Neural cell (in vitro differentiated cells): ENCODE measurements around the gene G2E3. TPM values are rescaled to one million over a fixed set of nuclear protein-coding genes. Genes with fewer than 3 reads are reported as not detected.

Source experiments
- H2AFZ ChIP-seq: fragments of 200-600, 300-800 bp; sonication (generic), shearing (Covaris generic); 2 replicates; pipeline ENCODE4 v1.6.0; 2014; ENCODE audit warnings: low read depth, mild to moderate bottlenecking, antibody characterized with exemption, low read length, moderate library complexity
- H3F3A ChIP-seq: fragments of 200-600 bp; shearing (Covaris generic); 2 replicates; pipeline ENCODE4 v1.6.1; 2016; ENCODE audit warnings: mild to moderate bottlenecking, moderate library complexity, mixed read lengths, antibody characterized with exemption, low read length; ENCODE audit not compliant: insufficient read depth, poor library complexity, severe bottlenecking
- H3K27ac ChIP-seq: fragments of 200-600, 300-800 bp; sonication (generic), shearing (Covaris generic); 2 replicates; pipeline ENCODE4 v1.5.1; 2014; ENCODE audit warnings: mild to moderate bottlenecking, low read length, moderate library complexity
- H3K27me3 ChIP-seq: fragments of 300-800, 200-600 bp; sonication (generic), shearing (Covaris generic); 2 replicates; pipeline ENCODE4 v1.6.0; 2014; ENCODE audit warnings: mild to moderate bottlenecking, low read depth, low read length, moderate library complexity; ENCODE audit not compliant: insufficient read depth
- H3K36me3 ChIP-seq: fragments of 300-800, 200-600 bp; sonication (generic), shearing (Covaris generic); 2 replicates; pipeline ENCODE4 v1.5.1; 2014; ENCODE audit warnings: mild to moderate bottlenecking, antibody characterized with exemption, low read length, moderate library complexity; ENCODE audit not compliant: insufficient read depth
- H3K4me2 ChIP-seq: fragments of 300-800, 200-600 bp; sonication (generic), shearing (Covaris generic); 2 replicates; pipeline ENCODE4 v1.6.0; 2014; ENCODE audit warnings: mild to moderate bottlenecking, low read length
- H3K4me3 ChIP-seq: fragments of 300-800, 200-600 bp; sonication (generic), shearing (Covaris generic); 2 replicates; pipeline ENCODE4 v1.5.1; 2014; ENCODE audit warnings: mild to moderate bottlenecking, low read length, moderate library complexity
- H3K79me2 ChIP-seq: fragments of 200-600 bp; shearing (Covaris generic); replicated peaks from 2 replicates; pipeline ENCODE4 v1.6.0; 2014; ENCODE audit warnings: mild to moderate bottlenecking, low read length, moderate library complexity; ENCODE audit not compliant: insufficient read depth
- H3K9ac ChIP-seq: fragments of 300-800, 200-600 bp; sonication (generic), shearing (Covaris generic); 2 replicates; pipeline ENCODE4 v1.6.1; 2016; ENCODE audit warnings: mild to moderate bottlenecking, low read length, mixed read lengths
- H3K9me2 ChIP-seq: fragments of 200-600 bp; shearing (Covaris generic); 2 replicates; pipeline ENCODE4 v1.6.1; 2016; ENCODE audit warnings: mild to moderate bottlenecking, low read length, mixed read lengths; ENCODE audit not compliant: insufficient read depth
- H3K9me3 ChIP-seq: fragments of 200-600, 300-800 bp; sonication (generic), shearing (Covaris generic); 2 replicates; pipeline ENCODE4 v1.6.1; 2016; ENCODE audit warnings: mild to moderate bottlenecking, mixed run types, low read length, moderate library complexity, mixed read lengths
- H4K20me1 ChIP-seq: fragments of 200-600 bp; shearing (Covaris generic); 2 replicates; pipeline ENCODE4 v1.6.1; 2016; ENCODE audit warnings: mild to moderate bottlenecking, mixed run types; ENCODE audit not compliant: insufficient read depth
- EP300 ChIP-seq: fragments of 450-650 bp; conservative IDR thresholded peaks from 2 replicates; pipeline ENCODE4 v1.6.1; 2014; ENCODE audit warnings: antibody characterized with exemption, mild to moderate bottlenecking, moderate library complexity; ENCODE audit not compliant: poor library complexity, severe bottlenecking
- EZH2 ChIP-seq: fragments of 200-600, 300-800 bp; shearing (Covaris generic), sonication (generic); IDR thresholded peaks from 2 replicates; pipeline ENCODE4 v1.6.1; 2014; ENCODE audit warnings: antibody characterized with exemption, low read length, borderline replicate concordance, mild to moderate bottlenecking; ENCODE audit not compliant: insufficient read depth, poor library complexity, severe bottlenecking
- MXI1 ChIP-seq: fragments of 450-650 bp; conservative IDR thresholded peaks from 2 replicates; pipeline ENCODE4 v1.6.1; 2014; ENCODE audit warnings: antibody characterized with exemption, mild to moderate bottlenecking; ENCODE audit not compliant: poor library complexity, severe bottlenecking
- POLR2AphosphoS5 ChIP-seq: IDR thresholded peaks from 2 replicates; pipeline ENCODE4 v1.6.1; 2012
- RAD21 ChIP-seq: fragments of 450-650 bp; conservative IDR thresholded peaks from 2 replicates; pipeline ENCODE4 v1.6.1; 2014; ENCODE audit warnings: antibody characterized with exemption, mild to moderate bottlenecking, moderate library complexity
- SMC3 ChIP-seq: fragments of 450-650 bp; conservative IDR thresholded peaks from 2 replicates; pipeline ENCODE4 v1.6.1; 2014; ENCODE audit warnings: antibody characterized with exemption, mild to moderate bottlenecking, moderate library complexity; ENCODE audit not compliant: poor library complexity
- TAF1 ChIP-seq: IDR thresholded peaks from 2 replicates; pipeline ENCODE4 v1.6.1; 2012; ENCODE audit warnings: low read depth
- polyA plus RNA-seq: library from polyadenylated mRNA; depleted of rRNA; stranded (reverse); fragments of >200 nt; gene quantifications from 2 replicates; pipeline ENCODE4 v1.2.3, GENCODE V29; 2014
- TF ChIP-seq, protein P1 (sequence below): IDR thresholded peaks from 2 replicates; pipeline ENCODE4 v1.6.1; 2012; ENCODE audit warnings: borderline replicate concordance
- TF ChIP-seq, protein P2 (sequence below): fragments of 450-650 bp; IDR thresholded peaks from 2 replicates; pipeline ENCODE4 v1.5.1; 2014; ENCODE audit warnings: antibody characterized with exemption, mild to moderate bottlenecking, moderate library complexity; ENCODE audit not compliant: poor library complexity, severe bottlenecking

The G2E3 gene
- polyA plus RNA-seq, 1 donor from 2014 or later: 35.4 TPM

GRCh38 chr14:30560581-30560980 is 1.6 kb downstream of the G2E3 start:
- H3K4me3 ChIP-seq: peak overlapping the region; percentile 89

DNA sequence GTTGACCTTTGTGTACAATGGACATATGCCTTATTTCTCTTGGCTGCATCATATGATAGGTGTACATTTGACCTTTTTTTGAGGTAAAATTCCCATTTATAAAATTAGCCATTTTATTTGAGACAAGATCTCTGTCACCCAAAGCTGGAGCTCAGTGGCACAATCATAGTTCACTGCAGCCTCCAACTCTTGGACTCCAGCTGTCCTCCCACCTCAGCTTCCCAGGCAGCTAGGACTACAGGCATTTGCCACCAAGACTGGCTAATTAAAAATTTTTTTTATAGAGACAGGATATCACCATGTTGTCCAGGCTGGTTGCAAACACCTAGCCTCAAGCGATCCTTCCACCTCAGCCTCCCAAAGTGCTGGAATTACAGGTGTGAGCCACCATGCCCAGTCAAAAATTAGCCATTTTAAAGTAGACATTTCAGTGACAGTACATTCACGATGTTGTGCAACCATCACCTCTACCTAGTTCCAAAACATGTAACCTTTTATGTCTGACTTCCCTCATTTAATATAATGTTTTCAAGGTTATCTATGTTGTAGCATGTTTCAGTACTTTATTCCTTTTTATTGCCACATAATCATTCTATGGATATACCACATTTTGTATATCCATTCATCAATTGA is 5.4 kb downstream of the G2E3 start:
- no peak overlapping the region for H3K9ac ChIP-seq
- H4K20me1 ChIP-seq: no peaks in the 10 kb centered on the region
- no peak for TF ChIP-seq EP300
- no peak for TF ChIP-seq EZH2
- TF ChIP-seq POLR2AphosphoS5: no peak
- no peak for TF ChIP-seq TAF1
- TF ChIP-seq MXI1: no peak
- TF ChIP-seq RAD21: no peak
- TF ChIP-seq, protein P1, sequence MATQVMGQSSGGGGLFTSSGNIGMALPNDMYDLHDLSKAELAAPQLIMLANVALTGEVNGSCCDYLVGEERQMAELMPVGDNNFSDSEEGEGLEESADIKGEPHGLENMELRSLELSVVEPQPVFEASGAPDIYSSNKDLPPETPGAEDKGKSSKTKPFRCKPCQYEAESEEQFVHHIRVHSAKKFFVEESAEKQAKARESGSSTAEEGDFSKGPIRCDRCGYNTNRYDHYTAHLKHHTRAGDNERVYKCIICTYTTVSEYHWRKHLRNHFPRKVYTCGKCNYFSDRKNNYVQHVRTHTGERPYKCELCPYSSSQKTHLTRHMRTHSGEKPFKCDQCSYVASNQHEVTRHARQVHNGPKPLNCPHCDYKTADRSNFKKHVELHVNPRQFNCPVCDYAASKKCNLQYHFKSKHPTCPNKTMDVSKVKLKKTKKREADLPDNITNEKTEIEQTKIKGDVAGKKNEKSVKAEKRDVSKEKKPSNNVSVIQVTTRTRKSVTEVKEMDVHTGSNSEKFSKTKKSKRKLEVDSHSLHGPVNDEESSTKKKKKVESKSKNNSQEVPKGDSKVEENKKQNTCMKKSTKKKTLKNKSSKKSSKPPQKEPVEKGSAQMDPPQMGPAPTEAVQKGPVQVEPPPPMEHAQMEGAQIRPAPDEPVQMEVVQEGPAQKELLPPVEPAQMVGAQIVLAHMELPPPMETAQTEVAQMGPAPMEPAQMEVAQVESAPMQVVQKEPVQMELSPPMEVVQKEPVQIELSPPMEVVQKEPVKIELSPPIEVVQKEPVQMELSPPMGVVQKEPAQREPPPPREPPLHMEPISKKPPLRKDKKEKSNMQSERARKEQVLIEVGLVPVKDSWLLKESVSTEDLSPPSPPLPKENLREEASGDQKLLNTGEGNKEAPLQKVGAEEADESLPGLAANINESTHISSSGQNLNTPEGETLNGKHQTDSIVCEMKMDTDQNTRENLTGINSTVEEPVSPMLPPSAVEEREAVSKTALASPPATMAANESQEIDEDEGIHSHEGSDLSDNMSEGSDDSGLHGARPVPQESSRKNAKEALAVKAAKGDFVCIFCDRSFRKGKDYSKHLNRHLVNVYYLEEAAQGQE: no peak
- no peak for TF ChIP-seq SMC3
- TF ChIP-seq, protein P2, sequence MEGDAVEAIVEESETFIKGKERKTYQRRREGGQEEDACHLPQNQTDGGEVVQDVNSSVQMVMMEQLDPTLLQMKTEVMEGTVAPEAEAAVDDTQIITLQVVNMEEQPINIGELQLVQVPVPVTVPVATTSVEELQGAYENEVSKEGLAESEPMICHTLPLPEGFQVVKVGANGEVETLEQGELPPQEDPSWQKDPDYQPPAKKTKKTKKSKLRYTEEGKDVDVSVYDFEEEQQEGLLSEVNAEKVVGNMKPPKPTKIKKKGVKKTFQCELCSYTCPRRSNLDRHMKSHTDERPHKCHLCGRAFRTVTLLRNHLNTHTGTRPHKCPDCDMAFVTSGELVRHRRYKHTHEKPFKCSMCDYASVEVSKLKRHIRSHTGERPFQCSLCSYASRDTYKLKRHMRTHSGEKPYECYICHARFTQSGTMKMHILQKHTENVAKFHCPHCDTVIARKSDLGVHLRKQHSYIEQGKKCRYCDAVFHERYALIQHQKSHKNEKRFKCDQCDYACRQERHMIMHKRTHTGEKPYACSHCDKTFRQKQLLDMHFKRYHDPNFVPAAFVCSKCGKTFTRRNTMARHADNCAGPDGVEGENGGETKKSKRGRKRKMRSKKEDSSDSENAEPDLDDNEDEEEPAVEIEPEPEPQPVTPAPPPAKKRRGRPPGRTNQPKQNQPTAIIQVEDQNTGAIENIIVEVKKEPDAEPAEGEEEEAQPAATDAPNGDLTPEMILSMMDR: no peak
- H3K36me3 ChIP-seq: no peaks in the 10 kb centered on the region
- no peaks in the 10 kb centered on the region for H3K9me3 ChIP-seq
- no peaks in the 10 kb centered on the region for H3K9me2 ChIP-seq
- no peak overlapping the region for H3K4me3 ChIP-seq
- no peak overlapping the region for H3K27ac ChIP-seq
- H3F3A ChIP-seq: no peaks in the 10 kb centered on the region
- H3K79me2 ChIP-seq: peaks cover 91% of the 10 kb centered on the region
- no peak overlapping the region for H2AFZ ChIP-seq
- no peak overlapping the region for H3K4me2 ChIP-seq
- H3K27me3 ChIP-seq: no peaks in the 10 kb centered on the region

More at GRCh38 chr14:30560581-30560980, 1.6 kb downstream of the G2E3 start:
- no peaks in the 10 kb centered on the region for H3K9me3 ChIP-seq
- H3K79me2 ChIP-seq: peaks cover 54% of the 10 kb centered on the region
- H3K4me2 ChIP-seq: peak overlapping the region; percentile 90
- no peak for TF ChIP-seq EP300
- no peak for TF ChIP-seq EZH2
- no peak for TF ChIP-seq POLR2AphosphoS5
- no peak for TF ChIP-seq RAD21
- TF ChIP-seq, protein P2: no peak
- no peak for TF ChIP-seq MXI1
- TF ChIP-seq, protein P1: no peak
- no peak for TF ChIP-seq SMC3
- TF ChIP-seq TAF1: no peak
- H3K9ac ChIP-seq: peak overlapping the region; percentile 84
- H3K27me3 ChIP-seq: no peaks in the 10 kb centered on the region
- no peaks in the 10 kb centered on the region for H3F3A ChIP-seq
- H3K27ac ChIP-seq: no peak overlapping the region
- H3K36me3 ChIP-seq: no peaks in the 10 kb centered on the region
- H4K20me1 ChIP-seq: no peaks in the 10 kb centered on the region
- H2AFZ ChIP-seq: no peak overlapping the region
- no peaks in the 10 kb centered on the region for H3K9me2 ChIP-seq
